Colon (tissue), 2 donors: ENCODE results near the gene ABCC10.
"Not testable (repeated sequence)": the region's sequence is repeated elsewhere in the genome, so short reads cannot be mapped to it uniquely, and the experiment has no call there.

Experiments used
- FAIRE-seq: peaks from 2 replicates; lab custom pipeline; 2012; peaks lifted over from hg19 to GRCh38; lab: Jason Lieb, UNC
- donor health status: control.
- donor health status: control.

Gene ABCC10

GRCh38 chr6:43496370-43497128 is 69.2 kb downstream of the ABCC10 start:
- FAIRE-seq, result no peak

- FAIRE-seq, result no peak
Measured at GRCh38 chr6:43497129-43497396, 69.7 kb downstream of the ABCC10 start.

- no peak for FAIRE-seq
Measured at GRCh38 chr6:43497689-43498088, 70.3 kb downstream of the ABCC10 start.

- FAIRE-seq, result not testable (repeated sequence)
Measured at GRCh38 chr6:43498291-43498690, 71.0 kb downstream of the ABCC10 start.

DNA sequence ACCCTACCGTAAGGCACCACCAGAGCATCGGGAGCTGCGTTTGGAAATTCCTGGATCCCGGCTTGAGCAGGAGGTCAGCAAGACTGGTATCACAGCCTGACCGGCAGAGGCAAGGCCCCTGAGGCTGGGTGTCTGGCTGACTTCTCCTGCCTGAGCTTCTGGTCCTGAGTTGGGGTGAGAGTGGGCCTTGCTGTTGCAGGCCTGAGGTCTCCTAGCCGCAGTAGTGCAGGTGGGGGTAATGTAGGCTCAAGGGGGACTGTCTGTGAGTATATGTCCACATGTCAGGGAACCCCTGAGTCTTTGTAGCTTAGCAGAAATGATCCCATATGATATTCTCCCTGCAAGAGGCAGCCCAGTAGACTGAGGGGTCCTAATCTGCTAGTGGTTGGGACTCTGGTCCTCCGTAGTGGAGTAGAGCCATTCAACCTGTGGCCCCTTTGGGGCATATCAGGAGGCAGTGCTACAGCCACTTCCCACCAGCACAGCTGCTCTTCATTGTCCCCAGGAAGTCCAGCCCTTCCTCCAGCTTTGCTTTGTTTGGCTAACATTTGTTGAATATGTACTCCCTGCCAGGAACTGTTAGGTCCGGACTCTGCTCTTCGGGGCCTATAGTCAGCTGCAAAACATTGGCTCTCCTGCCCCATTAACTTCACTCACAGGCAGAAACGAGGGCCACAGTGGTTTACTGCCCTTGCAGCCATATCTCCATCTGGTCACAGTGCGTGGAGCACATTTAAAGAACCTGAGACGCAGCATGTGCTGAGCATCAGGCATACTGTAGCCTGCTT is 71.9 kb downstream of the ABCC10 start:
- no peak for FAIRE-seq
